Measurements from ENCODE around the gene RTN4R. TPM values are rescaled to one million over a fixed set of nuclear protein-coding genes. Genes with fewer than 3 reads are reported as not detected.
"Not testable (repeated sequence)": the region's sequence is repeated elsewhere in the genome, so short reads cannot be mapped to it uniquely, and the experiment has no call there.

The RTN4R gene
- total and polyA plus RNA-seq, 2 of the 4 experiments (the other 2 are of a cell fraction), result 0.18 to 0.94 TPM

GRCh38 chr22:20271114-20271994 lies 3.2 kb upstream of the RTN4R start:
- no peak for ATAC-seq (ENCODE audit: low read depth)
- in situ Hi-C loops (cut with MboI; ENCODE audit: low sequenced_read_pairs), result no loop called here

GRCh38 chr22:20270190-20271113 lies 2.3 kb upstream of the RTN4R start:
- H3K9me3 ChIP-seq (ENCODE audit: control insufficient read depth, insufficient read depth, low read length), result not testable (repeated sequence)

More at GRCh38 chr22:20271114-20271994, 3.2 kb upstream of the RTN4R start:
- intact Hi-C loops (cut with micrococcal nuclease) (no loop called here), dilution Hi-C loops (cut with HindIII; ENCODE audit: low sequenced_read_pairs, unreplicated experiment) (no loop called here)
- H2BK20ac ChIP-seq (ENCODE audit: low read depth, low read length), result no peak overlapping the region
- no peak overlapping the region for H2BK120ac ChIP-seq (ENCODE audit: low read depth, low read length)
- H3K23ac ChIP-seq (ENCODE audit: low read depth, low read length), result no peak overlapping the region
- H2AFZ ChIP-seq (replicated peaks; ENCODE audit: low read length, poor library complexity), result no peak overlapping the region
- no peak overlapping the region for H4K91ac ChIP-seq (ENCODE audit: insufficient read depth, low read depth, low read length)
- H3K4me1 ChIP-seq (ENCODE audit: control insufficient read depth, insufficient read depth, low read length), result no peaks in the 10 kb centered on the region
- H3K79me1 ChIP-seq (ENCODE audit: low read depth in 1 of 2, low read length in 2 of 2), result no peaks in the 10 kb centered on the region
- no peak overlapping the region for H2BK5ac ChIP-seq (ENCODE audit: low read depth, low read length, poor library complexity, severe bottlenecking)
- 89% methylated on average over 5 of the region's 14 CpGs; no CpG with 5 or more reads in 1 of the 2 experiments for WGBS, 2 experiments (ENCODE audit: extremely low coverage in 2 of 2, insufficient read length in 1 of 2)
- no peak overlapping the region for H3K4ac ChIP-seq (ENCODE audit: low read depth, low read length)
- ChIA-PET CTCF (no interaction called here), POLR2A (ENCODE audit: unreplicated experiment) (no interaction called here)
- no peak for DNase-seq
- no TSS peak for BruUV-seq (replicated peaks)
- H3K9me1 ChIP-seq (ENCODE audit: insufficient read depth, low read length), result no peaks in the 10 kb centered on the region
- H3K18ac ChIP-seq (ENCODE audit: low read depth, low read length), result no peak overlapping the region
- no peak overlapping the region for H4K8ac ChIP-seq (ENCODE audit: low read depth in 2 of 2, low read length in 2 of 2)
- H2AK5ac ChIP-seq (ENCODE audit: low read depth, low read length), result no peak overlapping the region
- H2AK9ac ChIP-seq (replicated peaks; ENCODE audit: low read depth, low read length, poor library complexity), result no peak overlapping the region
- no peak overlapping the region for H2BK15ac ChIP-seq (ENCODE audit: low read depth, low read length)
- H4K5ac ChIP-seq (ENCODE audit: low read depth, low read length), result no peak overlapping the region
- no peak overlapping the region for H3K4me2 ChIP-seq (ENCODE audit: low read depth, low read length)
- no peaks in the 10 kb centered on the region; the same call in none of the 2 replicates for H4K20me1 ChIP-seq (ENCODE audit: insufficient read depth, low read length)
- no peak overlapping the region for H3K14ac ChIP-seq (replicated peaks; ENCODE audit: low read depth, low read length)
- no peak overlapping the region for H3K27ac ChIP-seq (ENCODE audit: insufficient read depth, low read length)
- H3K56ac ChIP-seq (ENCODE audit: extremely low read depth, insufficient read depth, low read length), result no peak overlapping the region
- no peak overlapping the region for H3K9ac ChIP-seq (ENCODE audit: low read depth, low read length)
- TF ChIP-seq NFE2L2 (IDR thresholded peaks at IDR 0.05; ENCODE audit: low read depth, low read length) (no peak), MXI1 (IDR thresholded peaks at IDR 0.05; ENCODE audit: borderline replicate concordance, low read depth, low read length) (no peak), RCOR1 (IDR thresholded peaks at IDR 0.05; ENCODE audit: insufficient replicate concordance, low read length) (no peak)
- H3K36me3 ChIP-seq (ENCODE audit: control insufficient read depth, insufficient read depth, low read length), result no peaks in the 10 kb centered on the region
- H3K4me3 ChIP-seq (ENCODE audit: insufficient read depth, low read depth, low read length), result no peak overlapping the region
- H3K27me3 ChIP-seq (ENCODE audit: control insufficient read depth, insufficient read depth, low read length), result peaks cover 17% of the 10 kb centered on the region; the same call in 1 of the 2 replicates
- H3K9me3 ChIP-seq (ENCODE audit: control insufficient read depth, insufficient read depth, low read length), result no peaks in the 10 kb centered on the region

More at GRCh38 chr22:20270190-20271113, 2.3 kb upstream of the RTN4R start:
- Histone ChIP-seq H3K27me3 (ENCODE audit: control insufficient read depth, insufficient read depth, low read length) (peaks cover 17% of the 10 kb centered on the region; the same call in 1 of the 2 replicates), H2AK9ac (replicated peaks; ENCODE audit: low read depth, low read length, poor library complexity) (peak overlapping the region; percentile 42)
- H3K56ac ChIP-seq (ENCODE audit: extremely low read depth, insufficient read depth, low read length); H4K91ac ChIP-seq (ENCODE audit: insufficient read depth, low read depth, low read length); H3K23ac ChIP-seq (ENCODE audit: low read depth, low read length); H4K20me1 ChIP-seq (ENCODE audit: insufficient read depth, low read length); in situ Hi-C loops (cut with MboI; ENCODE audit: low sequenced_read_pairs); DNase-seq; POLR2A ChIA-PET (ENCODE audit: unreplicated experiment); H2AFZ ChIP-seq (replicated peaks; ENCODE audit: low read length, poor library complexity); intact Hi-C loops (cut with micrococcal nuclease); H3K4me3 ChIP-seq (ENCODE audit: insufficient read depth, low read depth, low read length); H3K14ac ChIP-seq (replicated peaks; ENCODE audit: low read depth, low read length); H2BK20ac ChIP-seq (ENCODE audit: low read depth, low read length); BruUV-seq (replicated peaks); ATAC-seq (ENCODE audit: low read depth); H3K9me1 ChIP-seq (ENCODE audit: insufficient read depth, low read length); H2BK5ac ChIP-seq (ENCODE audit: low read depth, low read length, poor library complexity, severe bottlenecking); H3K79me1 ChIP-seq (ENCODE audit: low read depth in 1 of 2, low read length in 2 of 2); H3K4me1 ChIP-seq (ENCODE audit: control insufficient read depth, insufficient read depth, low read length); H2BK120ac ChIP-seq (ENCODE audit: low read depth, low read length); H3K4me2 ChIP-seq (ENCODE audit: low read depth, low read length); dilution Hi-C loops (cut with HindIII; ENCODE audit: low sequenced_read_pairs, unreplicated experiment); H3K9ac ChIP-seq (ENCODE audit: low read depth, low read length); H4K8ac ChIP-seq (ENCODE audit: low read depth in 2 of 2, low read length in 2 of 2); H4K5ac ChIP-seq (ENCODE audit: low read depth, low read length); H3K27ac ChIP-seq (ENCODE audit: insufficient read depth, low read length); H3K36me3 ChIP-seq (ENCODE audit: control insufficient read depth, insufficient read depth, low read length); H2BK15ac ChIP-seq (ENCODE audit: low read depth, low read length); H3K4ac ChIP-seq (ENCODE audit: low read depth, low read length); H3K18ac ChIP-seq (ENCODE audit: low read depth, low read length); CTCF ChIA-PET; H2AK5ac ChIP-seq (ENCODE audit: low read depth, low read length): not testable (repeated sequence)
- WGBS, 2 experiments (ENCODE audit: extremely low coverage in 2 of 2, insufficient read length in 1 of 2), result 57% methylated on average over 6 of the region's 23 CpGs; no CpG with 5 or more reads in 1 of the 2 experiments

Measured in IMR-90 (cell line).